ENCODE measurements around the gene HS3ST3B1. TPM values are rescaled to one million over a fixed set of nuclear protein-coding genes. Genes with fewer than 3 reads are reported as not detected.

The HS3ST3B1 gene
- total and polyA plus RNA-seq, 2 of the 4 experiments (the other 2 are of a cell fraction): 3.1 to 4.3 TPM

DNA sequence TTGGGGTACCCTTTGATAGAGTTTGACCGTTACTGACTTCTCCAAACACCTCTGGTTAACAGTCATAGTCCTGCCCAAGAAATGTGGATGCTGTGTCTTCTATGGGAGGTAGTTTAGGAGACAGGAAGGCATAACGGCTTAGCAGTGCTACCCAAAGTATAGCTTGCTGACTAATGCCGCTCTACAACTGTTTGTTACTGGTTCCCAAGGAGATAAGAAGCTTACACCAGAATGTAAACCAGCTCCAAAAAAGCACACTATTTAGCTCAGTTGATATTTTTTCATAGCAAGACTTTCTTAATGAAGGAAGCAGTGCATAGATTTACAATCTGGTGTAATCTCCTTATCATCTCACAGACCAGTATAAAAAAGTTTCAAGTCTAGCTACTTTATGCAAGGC lies 95.7 kb downstream of the HS3ST3B1 start:
- ChIA-PET CTCF (interaction anchor here (0.5 kb wide), 1 partner anchor 90 kb away, joined by 9 read pairs; no protein-coding TSS in a partner anchor), POLR2A (ENCODE audit: unreplicated experiment) (no interaction called here)
- no peak overlapping the region for H3K18ac ChIP-seq (ENCODE audit: low read depth, low read length)
- intact Hi-C loops (cut with micrococcal nuclease): no loop called here
- no peak overlapping the region for H2AK9ac ChIP-seq (replicated peaks; ENCODE audit: low read depth, low read length, poor library complexity)
- H3K4me3 ChIP-seq (ENCODE audit: insufficient read depth, low read depth, low read length): no peak overlapping the region
- no peak overlapping the region for H2BK120ac ChIP-seq (ENCODE audit: low read depth, low read length)
- H3K4me1 ChIP-seq (ENCODE audit: control insufficient read depth, insufficient read depth, low read length): no peaks in the 10 kb centered on the region
- no peak overlapping the region for H3K23ac ChIP-seq (ENCODE audit: low read depth, low read length)
- H3K56ac ChIP-seq (ENCODE audit: extremely low read depth, insufficient read depth, low read length): no peak overlapping the region
- no peaks in the 10 kb centered on the region; the same call in 1 of the 2 replicates for H3K27me3 ChIP-seq (ENCODE audit: control insufficient read depth, insufficient read depth, low read length)
- no peaks in the 10 kb centered on the region for H4K20me1 ChIP-seq (ENCODE audit: insufficient read depth, low read length)
- no TSS peak for BruUV-seq (replicated peaks)
- no peak overlapping the region for H3K14ac ChIP-seq (replicated peaks; ENCODE audit: low read depth, low read length)
- DNase-seq (peak; percentile 34), ATAC-seq (ENCODE audit: low read depth) (peak; percentile 90)
- H4K5ac ChIP-seq (ENCODE audit: low read depth, low read length): no peak overlapping the region
- H2AK5ac ChIP-seq (ENCODE audit: low read depth, low read length): no peak overlapping the region
- H3K9me3 ChIP-seq (ENCODE audit: control insufficient read depth, insufficient read depth, low read length): no peaks in the 10 kb centered on the region
- H2BK20ac ChIP-seq (ENCODE audit: low read depth, low read length): no peak overlapping the region
- TF ChIP-seq RAD21 (IDR thresholded peaks at IDR 0.05; ENCODE audit: low read length): no peak
- TF ChIP-seq NFE2L2 (IDR thresholded peaks at IDR 0.05; ENCODE audit: low read depth, low read length): 0 out of 2 replicates have a peak, but pooled peaks have one; percentile 14
- TF ChIP-seq MAZ (IDR thresholded peaks at IDR 0.05; ENCODE audit: borderline replicate concordance, low read depth, low read length): no peak
- no peaks in the 10 kb centered on the region for H3K36me3 ChIP-seq (ENCODE audit: control insufficient read depth, insufficient read depth, low read length)
- H2BK15ac ChIP-seq (ENCODE audit: low read depth, low read length): no peak overlapping the region
- no peak overlapping the region for H2BK5ac ChIP-seq (ENCODE audit: low read depth, low read length, poor library complexity, severe bottlenecking)
- H4K8ac ChIP-seq (ENCODE audit: low read depth in 2 of 2, low read length in 2 of 2): no peak overlapping the region
- no peak overlapping the region for H2AFZ ChIP-seq (replicated peaks; ENCODE audit: low read length, poor library complexity)
- no CpG with 5 or more reads among the region's 3 CpGs for WGBS, 2 experiments (ENCODE audit: extremely low coverage in 2 of 2, insufficient read length in 1 of 2)
- H3K4me2 ChIP-seq (ENCODE audit: low read depth, low read length): no peak overlapping the region
- H4K91ac ChIP-seq (ENCODE audit: insufficient read depth, low read depth, low read length): no peak overlapping the region
- in situ Hi-C loops (cut with MboI; ENCODE audit: low sequenced_read_pairs): no loop called here
- H3K79me1 ChIP-seq (ENCODE audit: low read depth in 1 of 2, low read length in 2 of 2): no peaks in the 10 kb centered on the region
- no peaks in the 10 kb centered on the region for H3K9me1 ChIP-seq (ENCODE audit: insufficient read depth, low read length)
- no peak overlapping the region for H3K9ac ChIP-seq (ENCODE audit: low read depth, low read length)
- dilution Hi-C loops (cut with HindIII; ENCODE audit: low sequenced_read_pairs, unreplicated experiment): no loop called here
- H3K27ac ChIP-seq (ENCODE audit: insufficient read depth, low read length): no peak overlapping the region
- H3K4ac ChIP-seq (ENCODE audit: low read depth, low read length): no peak overlapping the region
